Measurements from ENCODE around the gene MED13L. TPM values are rescaled to one million over a fixed set of nuclear protein-coding genes. Genes with fewer than 3 reads are reported as not detected.

Gene MED13L
- total and polyA plus RNA-seq, 12 donors = 9.4 to 76.5 (median 64.2) TPM

GRCh38 chr12:116189692-116190091, 87.8 kb downstream of the MED13L start:
- ATAC-seq = no peak
- H3K4me1 ChIP-seq = peaks cover 0 to 68% (median 51%) of the 10 kb centered on the region in 9 donors
- no peak for TF ChIP-seq CTCF (IDR thresholded peaks at IDR 0.05)
- H3K27me3 ChIP-seq = no peaks in the 10 kb centered on the region
- intact Hi-C loops (cut with DNase I) = no loop called here
- H3K27ac ChIP-seq = no peak overlapping the region
- H3K4me3 ChIP-seq = no peak overlapping the region
- DNase-seq = no peak
- H3K9me3 ChIP-seq = no peaks in the 10 kb centered on the region
- H3K36me3 ChIP-seq = no peaks in the 10 kb centered on the region

- DNase-seq (no peak), ATAC-seq (no peak)
- no peaks in the 10 kb centered on the region for H3K9me3 ChIP-seq
- H3K4me3 ChIP-seq = no peak overlapping the region
- TF ChIP-seq CTCF (IDR thresholded peaks at IDR 0.05) = no peak
- WGBS, 2 donors = 80 to 85% methylated on average over 3 of the region's 3 CpGs
- H3K27ac ChIP-seq = no peak overlapping the region
- no peaks in the 10 kb centered on the region for H3K36me3 ChIP-seq
- intact Hi-C loops (cut with DNase I) = no loop called here
- no peaks in the 10 kb centered on the region for H3K27me3 ChIP-seq
- H3K4me1 ChIP-seq = peaks cover 0 to 70% (median 50%) of the 10 kb centered on the region in 9 donors
These were observed 88.9 kb downstream of the MED13L start for GRCh38 chr12:116188581-116188980.

- no peaks in the 10 kb centered on the region for H3K9me3 ChIP-seq
- no peak overlapping the region for H3K27ac ChIP-seq
- no peak for DNase-seq
- ATAC-seq = peak in 4 of 8 donors; percentile 21 to 33 (median 28)
- H3K4me1 ChIP-seq = peaks cover 0 to 73% (median 51%) of the 10 kb centered on the region in 9 donors
- no peak for TF ChIP-seq CTCF (IDR thresholded peaks at IDR 0.05)
- 20 to 23% methylated on average over 1 of the region's 1 CpG for WGBS, 2 donors
- no peaks in the 10 kb centered on the region for H3K36me3 ChIP-seq
- intact Hi-C loops (cut with DNase I) = no loop called here
- H3K4me3 ChIP-seq = no peak overlapping the region
- no peaks in the 10 kb centered on the region for H3K27me3 ChIP-seq
These were observed 90.4 kb downstream of the MED13L start for GRCh38 chr12:116187151-116187511.

- DNase-seq = no peak
- Histone ChIP-seq H3K27ac (no peak overlapping the region), H3K9me3 (no peaks in the 10 kb centered on the region), H3K4me1 (peaks cover 0 to 78% (median 54%) of the 10 kb centered on the region in 9 donors), H3K36me3 (no peaks in the 10 kb centered on the region), H3K27me3 (no peaks in the 10 kb centered on the region), H3K4me3 (no peak overlapping the region)
- WGBS, 2 donors = 52 to 58% methylated on average over 3 of the region's 3 CpGs
- ATAC-seq = peak in 5 of 8 donors; percentile 44 to 62 (median 58)
- no peak for TF ChIP-seq CTCF (IDR thresholded peaks at IDR 0.05)
- intact Hi-C loops (cut with DNase I) = no loop called here
These were observed 90.9 kb downstream of the MED13L start for GRCh38 chr12:116186482-116187150.

All from heart right ventricle (tissue), 16 donors.